ENCODE measurements around the gene RB1. TPM values are rescaled to one million over a fixed set of nuclear protein-coding genes. Genes with fewer than 3 reads are reported as not detected.
"Not testable (repeated sequence)": the region's sequence is repeated elsewhere in the genome, so short reads cannot be mapped to it uniquely, and the experiment has no call there.

RB1 gene
- total RNA-seq, 1 donor: 8.3 TPM

DNA sequence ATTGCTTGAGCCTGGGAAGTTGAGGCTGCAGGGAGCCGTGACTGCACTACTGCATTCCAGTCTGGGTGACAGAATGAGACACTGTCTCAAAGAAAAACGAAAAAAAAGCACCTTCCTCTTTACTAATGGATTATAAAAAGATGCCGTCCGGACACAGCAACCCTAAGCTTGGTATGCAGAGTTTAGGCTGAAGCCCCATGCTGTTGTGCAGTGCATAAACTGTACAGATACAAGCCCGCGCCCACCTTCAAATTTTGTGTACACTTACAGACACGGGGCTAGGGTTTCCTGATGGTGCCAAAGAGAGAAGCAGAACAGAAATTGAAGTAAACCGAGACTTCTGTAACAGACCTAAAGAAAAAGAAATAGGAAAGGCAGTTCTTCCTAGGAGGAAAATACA, 100.4 kb downstream of the RB1 start:
- no peak for DNase-seq (ENCODE audit: low read depth in 2 of 3, low spot score in 2 of 3)

DNA sequence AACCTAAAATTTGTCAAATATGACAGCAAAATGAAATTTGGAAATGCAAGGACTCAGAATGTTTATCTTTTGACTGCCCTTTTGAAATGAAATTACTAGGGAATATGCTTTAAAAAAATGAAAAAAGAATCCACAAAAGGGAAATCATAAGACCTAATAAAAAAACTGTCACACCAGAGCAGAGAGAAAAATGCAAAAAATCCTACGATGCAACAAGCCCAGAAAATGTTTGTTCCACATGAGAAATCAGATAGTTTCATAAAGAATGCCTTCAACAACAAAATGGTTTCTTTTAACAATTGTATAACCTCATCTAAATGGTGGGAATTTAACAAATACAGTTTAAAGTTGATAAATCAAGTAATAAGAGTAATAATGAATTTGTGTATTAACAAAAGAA, 101.4 kb downstream of the RB1 start:
- DNase-seq (ENCODE audit: low read depth in 2 of 3, low spot score in 2 of 3): no peak

GRCh38 chr13:48405875-48406274, 102.3 kb downstream of the RB1 start:
- DNase-seq (ENCODE audit: low read depth in 2 of 3, low spot score in 2 of 3): no peak

DNA sequence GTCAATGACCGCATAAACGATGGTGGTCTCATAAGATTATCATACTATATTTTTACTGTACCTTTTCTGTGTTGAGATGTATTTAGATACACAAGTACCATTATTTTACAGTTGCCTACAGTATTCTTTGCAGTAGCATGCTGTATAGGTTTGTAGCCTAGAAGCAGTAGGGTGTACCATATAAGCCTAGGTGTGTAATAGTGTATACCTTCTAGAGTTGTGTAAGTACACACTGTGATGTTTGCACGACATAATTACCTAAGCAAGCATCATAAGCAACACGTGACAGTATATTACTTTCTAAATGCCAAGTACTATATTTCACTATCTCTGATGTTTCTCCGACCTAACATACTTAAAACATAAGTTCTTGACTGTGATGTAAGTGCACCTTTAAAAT, 106.6 kb downstream of the RB1 start:
- no peak for DNase-seq (ENCODE audit: low read depth in 2 of 3, low spot score in 2 of 3)

GRCh38 chr13:48411147-48411794, 107.7 kb downstream of the RB1 start:
- no peak for DNase-seq (ENCODE audit: low read depth in 2 of 3, low spot score in 2 of 3)

- no peak for DNase-seq (ENCODE audit: low read depth in 2 of 3, low spot score in 2 of 3)
Measured at GRCh38 chr13:48411841-48412531, 108.4 kb downstream of the RB1 start.

GRCh38 chr13:48412881-48413351, 109.4 kb downstream of the RB1 start, which contains the start of gene LPAR6:
TSS of gene LPAR6 (minus strand) at chr13:48413113. CDS start at chr13:48412423, 690 bp downstream.
- DNase-seq (ENCODE audit: low read depth in 2 of 3, low spot score in 2 of 3): no peak

GRCh38 chr13:48414501-48414900, 111.0 kb downstream of the RB1 start:
- no peak for DNase-seq (ENCODE audit: low read depth in 2 of 3, low spot score in 2 of 3)

- DNase-seq (ENCODE audit: low read depth in 2 of 3, low spot score in 2 of 3): no peak
Measured at GRCh38 chr13:48415516-48415915, 112.0 kb downstream of the RB1 start.

DNA sequence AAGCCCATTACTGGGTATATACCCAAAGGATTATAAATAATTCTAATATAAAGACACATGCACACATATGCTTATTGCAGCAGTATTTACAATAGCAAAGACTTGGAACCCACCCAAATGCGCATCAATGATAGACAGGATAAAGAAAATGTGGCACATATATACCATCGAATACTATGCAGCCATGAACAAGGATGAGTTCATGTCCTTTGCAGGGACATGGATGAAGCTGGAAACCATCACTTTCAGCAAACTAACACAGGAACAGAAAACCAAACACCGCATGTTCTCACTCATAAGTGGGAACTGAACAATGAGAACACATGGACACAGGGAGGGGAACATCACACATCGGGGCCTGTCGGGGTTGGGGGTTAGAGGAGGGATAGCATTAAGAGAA, 118.5 kb downstream of the RB1 start:
- not testable (repeated sequence) for DNase-seq (ENCODE audit: low read depth in 2 of 3, low spot score in 2 of 3)

DNA sequence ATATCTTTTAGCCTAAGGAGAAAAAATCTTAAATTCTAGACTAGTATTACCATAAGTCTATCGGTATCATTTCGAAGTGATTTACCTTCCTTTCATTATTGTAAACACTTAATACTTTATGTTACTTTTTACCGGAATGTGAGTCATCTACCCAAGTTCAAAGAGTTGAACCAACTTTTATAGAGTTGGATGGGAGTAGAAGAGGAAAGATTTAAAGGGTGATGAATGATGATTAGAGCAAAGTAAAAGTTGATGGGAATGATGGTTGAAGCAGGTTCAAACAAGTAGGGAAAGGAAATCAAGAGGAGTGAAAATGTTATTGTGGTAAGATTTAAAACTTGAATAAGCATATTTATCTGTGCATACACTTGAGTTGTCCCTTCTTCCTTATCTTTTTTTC, 120.7 kb downstream of the RB1 start:
- DNase-seq (ENCODE audit: low read depth in 2 of 3, low spot score in 2 of 3): no peak

DNA sequence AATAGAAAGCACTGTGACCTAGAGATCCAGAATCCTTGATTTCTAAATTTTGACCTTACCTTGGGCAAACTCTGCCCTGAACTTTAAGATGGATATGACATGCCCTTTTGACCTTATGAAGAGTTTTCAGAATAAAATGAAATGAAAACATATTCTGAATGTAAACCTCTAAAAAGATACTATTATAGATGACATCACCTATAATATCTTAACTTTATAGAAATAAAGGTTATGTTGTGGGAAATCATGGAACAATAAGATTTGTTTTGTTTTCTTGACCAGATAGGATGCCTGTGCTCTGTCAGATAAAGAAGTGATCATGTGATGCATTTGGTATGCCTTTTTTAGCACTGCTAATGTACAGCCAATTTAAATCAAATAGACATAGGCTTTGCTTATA, 122.5 kb downstream of the RB1 start:
- no peak for DNase-seq (ENCODE audit: low read depth in 2 of 3, low spot score in 2 of 3)

DNA sequence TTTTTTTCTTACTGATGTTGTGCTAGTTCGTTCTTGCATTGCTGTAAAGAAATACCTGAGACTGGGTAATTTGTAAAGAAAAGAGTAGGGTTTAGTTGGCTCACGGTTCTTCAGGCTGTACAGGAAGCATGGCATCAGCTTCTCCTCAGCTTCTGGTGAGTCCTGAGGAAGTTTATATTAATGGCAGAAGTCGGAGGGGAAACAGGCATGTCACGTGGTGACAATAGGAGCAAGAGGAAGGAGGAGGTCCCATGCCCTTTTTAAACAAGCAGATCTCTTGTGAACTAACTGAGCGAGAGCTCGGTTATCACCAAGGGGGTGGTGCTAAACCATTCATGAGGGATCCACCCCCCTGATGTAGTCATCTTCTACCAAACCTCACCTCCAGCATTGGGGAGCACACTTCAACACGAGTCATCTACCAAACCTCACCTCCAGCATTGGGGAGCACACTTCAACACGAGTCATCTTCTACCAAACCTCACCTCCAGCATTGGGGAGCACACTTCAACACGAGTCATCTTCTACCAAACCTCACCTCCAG, 123.3 kb downstream of the RB1 start:
- not testable (repeated sequence) for DNase-seq (ENCODE audit: low read depth in 2 of 3, low spot score in 2 of 3)

DNA sequence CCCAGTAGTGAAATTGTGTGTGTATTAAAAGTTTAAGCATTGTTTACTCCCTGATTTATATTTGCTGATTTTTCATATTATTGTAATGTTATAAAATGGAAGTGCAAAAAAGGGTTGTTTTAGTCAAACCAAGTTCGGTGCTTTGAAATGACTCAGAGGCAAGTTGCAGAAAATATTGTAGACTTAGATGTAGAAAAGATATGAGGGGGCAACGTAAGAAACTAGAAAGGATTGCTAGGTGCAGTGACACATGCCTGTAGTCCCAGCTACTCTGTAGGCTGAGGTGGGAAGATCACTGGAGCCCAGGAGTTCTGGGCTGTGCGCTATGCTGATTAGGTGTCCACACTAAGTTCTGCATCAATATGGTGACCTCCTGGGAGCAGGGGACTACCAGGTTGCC, 125.5 kb downstream of the RB1 start:
- DNase-seq (ENCODE audit: low read depth in 2 of 3, low spot score in 2 of 3): no peak

- no peak for DNase-seq (ENCODE audit: low read depth in 2 of 3, low spot score in 2 of 3)
Measured at GRCh38 chr13:48429886-48430285, 126.3 kb downstream of the RB1 start.

DNA sequence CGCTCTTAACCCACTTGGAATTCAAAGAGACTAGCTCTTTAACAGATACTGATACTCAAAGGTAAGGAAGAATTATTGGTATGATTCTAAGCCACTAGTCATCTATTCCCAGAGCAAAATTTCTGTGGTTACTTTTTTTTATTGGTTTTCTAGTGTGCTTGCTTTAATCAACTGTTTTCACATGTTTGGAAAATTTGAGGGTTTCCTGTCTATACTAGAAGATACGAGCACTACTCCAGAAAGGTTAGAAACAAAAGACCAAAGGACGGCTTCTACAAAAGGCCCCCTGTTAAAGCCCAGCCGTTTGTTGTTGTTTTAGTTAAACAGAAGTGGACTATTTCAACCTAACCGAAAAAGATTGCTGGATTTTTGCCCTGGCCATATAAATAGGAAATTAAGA, 127.9 kb downstream of the RB1 start:
- peak in 2 of 3 donors; percentile 41 to 74 for DNase-seq (ENCODE audit: low read depth in 2 of 3, low spot score in 2 of 3)

DNA sequence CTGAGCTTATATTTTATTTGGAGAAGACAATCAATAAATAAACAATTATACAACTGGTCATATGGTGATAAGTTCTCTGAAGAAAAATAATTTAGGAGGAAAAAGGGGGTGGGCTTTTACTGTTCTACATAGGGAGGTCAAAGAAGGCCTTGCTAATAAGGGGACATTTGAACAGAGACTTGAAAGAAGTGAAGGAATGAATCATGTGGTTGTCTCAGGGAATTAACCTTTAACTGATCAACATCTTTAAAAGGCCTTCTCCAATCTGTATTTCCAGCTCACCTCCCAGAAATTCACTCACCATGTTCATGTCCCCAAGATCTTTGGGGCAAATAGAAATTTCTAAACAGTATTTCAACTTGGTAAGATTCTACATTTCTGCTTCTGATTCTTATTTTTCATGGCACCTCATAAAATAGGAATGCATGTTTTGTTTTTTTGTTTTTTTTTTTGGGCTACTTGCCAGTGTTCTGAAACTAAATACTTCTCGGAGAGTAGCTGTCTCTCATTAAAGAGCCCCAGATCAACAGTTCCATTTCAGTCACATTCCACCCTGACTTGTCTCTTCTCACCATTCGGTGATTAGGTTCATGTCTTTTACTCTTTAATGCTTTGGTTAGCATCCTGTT, 128.6 kb downstream of the RB1 start:
- no peak for DNase-seq (ENCODE audit: low read depth in 2 of 3, low spot score in 2 of 3)

DNA sequence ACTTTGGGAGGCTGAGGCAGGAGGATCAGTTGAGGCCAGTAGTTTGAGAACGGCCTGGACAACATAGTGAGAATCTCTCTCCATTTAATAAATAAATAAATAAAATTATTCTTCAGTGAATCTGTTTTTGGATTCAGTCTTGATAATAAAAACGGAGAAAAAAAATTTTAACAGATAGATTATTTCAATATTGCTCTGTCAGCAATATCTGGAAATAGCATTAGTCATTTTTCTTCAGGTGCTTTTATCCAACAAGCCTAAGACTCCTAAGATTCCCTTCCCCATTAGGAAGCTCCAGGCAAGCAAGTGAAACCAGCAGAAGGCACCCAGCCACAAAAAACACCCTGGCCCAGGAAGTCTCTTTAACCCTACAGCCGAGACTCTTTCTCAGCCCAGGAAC, 130.6 kb downstream of the RB1 start:
- no peak for DNase-seq (ENCODE audit: low read depth in 2 of 3, low spot score in 2 of 3)

GRCh38 chr13:48436661-48437288, 133.2 kb downstream of the RB1 start:
- DNase-seq (ENCODE audit: low read depth in 2 of 3, low spot score in 2 of 3): no peak

DNA sequence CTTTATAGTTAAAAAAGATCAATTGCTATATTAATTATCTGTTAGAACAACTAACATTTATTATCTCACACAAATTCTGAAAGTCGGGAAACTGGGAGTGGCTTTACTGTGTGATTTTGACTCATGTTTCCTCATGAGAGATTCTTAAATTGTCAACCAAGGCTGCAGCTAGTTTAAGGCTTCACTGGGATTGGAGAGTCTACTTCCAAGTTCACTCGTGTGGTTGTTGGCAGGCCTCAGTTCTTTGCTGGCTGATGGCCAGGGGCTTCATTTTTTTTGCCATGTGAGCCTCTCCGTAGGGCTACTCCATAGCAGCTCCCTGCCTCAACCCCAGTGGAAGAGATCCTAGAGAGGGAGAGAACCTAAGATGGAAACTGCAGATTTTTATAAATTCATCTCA, 133.8 kb downstream of the RB1 start:
- no peak for DNase-seq (ENCODE audit: low read depth in 2 of 3, low spot score in 2 of 3)

Measured in hematopoietic multipotent progenitor cell (in vitro differentiated cells).